Measurements from ENCODE around the gene UBE2D2. TPM values are rescaled to one million over a fixed set of nuclear protein-coding genes. Genes with fewer than 3 reads are reported as not detected.

UBE2D2 gene
- total and polyA plus RNA-seq, 2 of the 13 experiments (the other 11 are each of a cell fraction or from before 2014, with no cell fraction given) = 79.1 to 109 TPM

DNA sequence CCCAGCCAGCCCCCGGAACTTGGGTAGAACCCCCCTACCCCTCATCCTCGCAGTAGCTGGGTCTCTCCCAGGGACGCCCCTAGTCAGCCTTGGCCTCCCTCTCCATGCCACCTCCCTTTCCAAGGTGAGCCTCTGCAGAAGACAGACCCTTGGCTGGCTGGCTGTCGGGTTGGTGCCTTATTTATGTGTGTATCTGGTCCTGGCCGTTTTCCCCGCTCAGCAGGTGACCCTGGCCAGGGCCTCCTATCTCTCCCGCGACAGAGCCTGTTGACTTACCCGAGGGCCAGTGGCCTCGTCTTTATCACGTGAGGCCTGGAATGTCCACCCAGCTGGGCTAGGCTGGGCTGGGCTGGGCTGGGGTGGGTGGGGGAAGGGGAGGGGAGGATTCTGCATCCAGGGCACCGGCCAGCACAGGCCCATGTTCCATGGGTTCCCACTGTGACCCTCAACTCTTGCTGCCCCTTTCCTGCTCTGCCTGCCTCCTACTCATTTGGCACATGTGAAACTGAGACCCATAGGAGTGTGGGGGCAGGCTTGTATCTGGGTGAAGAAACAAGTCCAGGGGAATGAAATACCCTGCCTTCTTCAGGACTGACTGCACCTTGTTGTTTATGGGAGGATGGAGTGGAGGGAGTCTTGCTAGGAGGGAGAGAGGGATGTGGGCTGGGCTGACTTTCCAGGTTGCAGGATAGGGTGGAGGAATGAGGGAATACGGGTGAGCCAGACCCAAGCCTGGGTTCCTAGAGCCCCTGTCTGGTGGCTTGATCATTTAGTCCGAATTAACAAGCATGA lies 90.1 kb downstream of the UBE2D2 start (continued):
- TF ChIP-seq, protein P1, sequence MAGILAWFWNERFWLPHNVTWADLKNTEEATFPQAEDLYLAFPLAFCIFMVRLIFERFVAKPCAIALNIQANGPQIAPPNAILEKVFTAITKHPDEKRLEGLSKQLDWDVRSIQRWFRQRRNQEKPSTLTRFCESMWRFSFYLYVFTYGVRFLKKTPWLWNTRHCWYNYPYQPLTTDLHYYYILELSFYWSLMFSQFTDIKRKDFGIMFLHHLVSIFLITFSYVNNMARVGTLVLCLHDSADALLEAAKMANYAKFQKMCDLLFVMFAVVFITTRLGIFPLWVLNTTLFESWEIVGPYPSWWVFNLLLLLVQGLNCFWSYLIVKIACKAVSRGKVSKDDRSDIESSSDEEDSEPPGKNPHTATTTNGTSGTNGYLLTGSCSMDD (CRISPR knock-in tag; IDR thresholded peaks at IDR 0.05) = no peak
- TF ChIP-seq ZBTB38 (CRISPR knock-in tag; IDR thresholded peaks at IDR 0.05) = no peak
- 0 out of 2 replicates have a peak, but pooled peaks have one; percentile 16 for TF ChIP-seq GABPB1 (CRISPR knock-in tag; IDR thresholded peaks at IDR 0.05)
- TF ChIP-seq, protein P2, sequence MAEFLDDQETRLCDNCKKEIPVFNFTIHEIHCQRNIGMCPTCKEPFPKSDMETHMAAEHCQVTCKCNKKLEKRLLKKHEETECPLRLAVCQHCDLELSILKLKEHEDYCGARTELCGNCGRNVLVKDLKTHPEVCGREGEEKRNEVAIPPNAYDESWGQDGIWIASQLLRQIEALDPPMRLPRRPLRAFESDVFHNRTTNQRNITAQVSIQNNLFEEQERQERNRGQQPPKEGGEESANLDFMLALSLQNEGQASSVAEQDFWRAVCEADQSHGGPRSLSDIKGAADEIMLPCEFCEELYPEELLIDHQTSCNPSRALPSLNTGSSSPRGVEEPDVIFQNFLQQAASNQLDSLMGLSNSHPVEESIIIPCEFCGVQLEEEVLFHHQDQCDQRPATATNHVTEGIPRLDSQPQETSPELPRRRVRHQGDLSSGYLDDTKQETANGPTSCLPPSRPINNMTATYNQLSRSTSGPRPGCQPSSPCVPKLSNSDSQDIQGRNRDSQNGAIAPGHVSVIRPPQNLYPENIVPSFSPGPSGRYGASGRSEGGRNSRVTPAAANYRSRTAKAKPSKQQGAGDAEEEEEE (CRISPR knock-in tag; IDR thresholded peaks at IDR 0.05; ENCODE audit: borderline replicate concordance) = no peak
- no peak for TF ChIP-seq NFYC (CRISPR knock-in tag; IDR thresholded peaks at IDR 0.05)
- TF ChIP-seq, protein P3, sequence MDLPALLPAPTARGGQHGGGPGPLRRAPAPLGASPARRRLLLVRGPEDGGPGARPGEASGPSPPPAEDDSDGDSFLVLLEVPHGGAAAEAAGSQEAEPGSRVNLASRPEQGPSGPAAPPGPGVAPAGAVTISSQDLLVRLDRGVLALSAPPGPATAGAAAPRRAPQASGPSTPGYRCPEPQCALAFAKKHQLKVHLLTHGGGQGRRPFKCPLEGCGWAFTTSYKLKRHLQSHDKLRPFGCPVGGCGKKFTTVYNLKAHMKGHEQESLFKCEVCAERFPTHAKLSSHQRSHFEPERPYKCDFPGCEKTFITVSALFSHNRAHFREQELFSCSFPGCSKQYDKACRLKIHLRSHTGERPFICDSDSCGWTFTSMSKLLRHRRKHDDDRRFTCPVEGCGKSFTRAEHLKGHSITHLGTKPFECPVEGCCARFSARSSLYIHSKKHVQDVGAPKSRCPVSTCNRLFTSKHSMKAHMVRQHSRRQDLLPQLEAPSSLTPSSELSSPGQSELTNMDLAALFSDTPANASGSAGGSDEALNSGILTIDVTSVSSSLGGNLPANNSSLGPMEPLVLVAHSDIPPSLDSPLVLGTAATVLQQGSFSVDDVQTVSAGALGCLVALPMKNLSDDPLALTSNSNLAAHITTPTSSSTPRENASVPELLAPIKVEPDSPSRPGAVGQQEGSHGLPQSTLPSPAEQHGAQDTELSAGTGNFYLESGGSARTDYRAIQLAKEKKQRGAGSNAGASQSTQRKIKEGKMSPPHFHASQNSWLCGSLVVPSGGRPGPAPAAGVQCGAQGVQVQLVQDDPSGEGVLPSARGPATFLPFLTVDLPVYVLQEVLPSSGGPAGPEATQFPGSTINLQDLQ (CRISPR knock-in tag; IDR thresholded peaks at IDR 0.05) = peak; percentile 41; the same call in 1 of the 2 replicates
- no peak for TF ChIP-seq RAD51 (IDR thresholded peaks at IDR 0.05; ENCODE audit: borderline replicate concordance)
- TF ChIP-seq MBD4 (IDR thresholded peaks at IDR 0.05; ENCODE audit: borderline replicate concordance, low read length) = no peak
- TF ChIP-seq, protein P4, sequence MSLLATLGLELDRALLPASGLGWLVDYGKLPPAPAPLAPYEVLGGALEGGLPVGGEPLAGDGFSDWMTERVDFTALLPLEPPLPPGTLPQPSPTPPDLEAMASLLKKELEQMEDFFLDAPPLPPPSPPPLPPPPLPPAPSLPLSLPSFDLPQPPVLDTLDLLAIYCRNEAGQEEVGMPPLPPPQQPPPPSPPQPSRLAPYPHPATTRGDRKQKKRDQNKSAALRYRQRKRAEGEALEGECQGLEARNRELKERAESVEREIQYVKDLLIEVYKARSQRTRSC (CRISPR knock-in tag; IDR thresholded peaks at IDR 0.05; ENCODE audit: low read depth) = no peak
- TF ChIP-seq ZNF598 (CRISPR knock-in tag; IDR thresholded peaks at IDR 0.05; ENCODE audit: borderline replicate concordance) = no peak
- TF ChIP-seq ONECUT2 (CRISPR knock-in tag; IDR thresholded peaks at IDR 0.05) = peak; percentile 26; the same call in 1 of the 2 replicates
- no peak for TF ChIP-seq NFE2 (CRISPR knock-in tag; IDR thresholded peaks at IDR 0.05)
- TF ChIP-seq, protein P5, sequence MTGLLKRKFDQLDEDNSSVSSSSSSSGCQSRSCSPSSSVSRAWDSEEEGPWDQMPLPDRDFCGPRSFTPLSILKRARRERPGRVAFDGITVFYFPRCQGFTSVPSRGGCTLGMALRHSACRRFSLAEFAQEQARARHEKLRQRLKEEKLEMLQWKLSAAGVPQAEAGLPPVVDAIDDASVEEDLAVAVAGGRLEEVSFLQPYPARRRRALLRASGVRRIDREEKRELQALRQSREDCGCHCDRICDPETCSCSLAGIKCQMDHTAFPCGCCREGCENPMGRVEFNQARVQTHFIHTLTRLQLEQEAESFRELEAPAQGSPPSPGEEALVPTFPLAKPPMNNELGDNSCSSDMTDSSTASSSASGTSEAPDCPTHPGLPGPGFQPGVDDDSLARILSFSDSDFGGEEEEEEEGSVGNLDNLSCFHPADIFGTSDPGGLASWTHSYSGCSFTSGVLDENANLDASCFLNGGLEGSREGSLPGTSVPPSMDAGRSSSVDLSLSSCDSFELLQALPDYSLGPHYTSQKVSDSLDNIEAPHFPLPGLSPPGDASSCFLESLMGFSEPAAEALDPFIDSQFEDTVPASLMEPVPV (CRISPR knock-in tag; IDR thresholded peaks at IDR 0.05) = no peak
- TF ChIP-seq SRSF9 (IDR thresholded peaks at IDR 0.05; ENCODE audit: borderline replicate concordance, insufficient read depth, low read depth, low read length, poor library complexity, severe bottlenecking) = no peak
- TF ChIP-seq RORA (CRISPR knock-in tag; IDR thresholded peaks at IDR 0.05) = no peak
- TF ChIP-seq ASH2L (IDR thresholded peaks at IDR 0.05; ENCODE audit: insufficient read length, low read depth, low read length) = no peak
- TF ChIP-seq ZNF746 (CRISPR knock-in tag; IDR thresholded peaks at IDR 0.05) = no peak
- no peak for TF ChIP-seq HMGA1 (CRISPR knock-in tag; conservative IDR thresholded peaks at IDR 0.05)
- TF ChIP-seq, protein P6, sequence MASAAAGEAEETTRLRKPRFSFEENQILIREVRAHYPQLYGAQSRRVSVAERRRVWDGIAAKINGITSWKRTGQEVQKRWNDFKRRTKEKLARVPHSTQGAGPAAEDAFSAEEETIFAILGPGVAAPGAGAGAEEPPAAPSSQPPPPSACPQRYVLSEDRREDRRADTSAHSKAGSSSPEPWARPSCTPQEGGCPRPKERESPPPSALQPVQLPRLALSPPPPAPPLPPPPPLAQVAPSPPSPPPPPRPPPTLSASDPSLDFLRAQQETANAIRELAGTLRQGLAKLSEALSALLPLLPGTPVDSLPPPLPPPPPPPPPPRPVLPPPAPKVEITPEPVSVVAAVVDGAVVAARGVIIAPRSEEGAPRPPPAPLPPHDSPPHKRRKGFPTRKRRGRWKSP (CRISPR knock-in tag; IDR thresholded peaks at IDR 0.05) = no peak
- TF ChIP-seq ZFP41 (CRISPR knock-in tag; IDR thresholded peaks at IDR 0.05; ENCODE audit: borderline replicate concordance) = no peak
